Measurements from ENCODE around the gene ELP4.

- no peak for TF ChIP-seq CTCF (IDR thresholded peaks at IDR 0.05; ENCODE audit: low read depth, low read length)
- no peak for TF ChIP-seq POLR2A (IDR thresholded peaks at IDR 0.05; ENCODE audit: extremely low read depth, insufficient read length)
- TF ChIP-seq MAX (IDR thresholded peaks at IDR 0.05; ENCODE audit: low read depth, low read length), result no peak
- TF ChIP-seq MYC (IDR thresholded peaks at IDR 0.05; ENCODE audit: low read depth, low read length), result no peak
Measured at GRCh38 chr11:31656051-31656450, 146.5 kb downstream of the ELP4 start.

All from NB4 (cell line).